NT2/D1 (cell line): ENCODE measurements around the gene RAB28.

ENCODE experiments used
- DNase-seq: peaks from one replicate; pipeline ENCODE4 v3.0.0-alpha.2; 2011; ENCODE audit warnings: low read depth, low spot score
- H3K27me3 ChIP-seq: 2 replicates; pipeline ENCODE4 v1.6.0; 2011; ENCODE audit warnings: mild to moderate bottlenecking; ENCODE audit not compliant: insufficient read length, insufficient read depth
- H3K36me3 ChIP-seq: 2 replicates; pipeline ENCODE4 v1.6.1; 2011; ENCODE audit warnings: mild to moderate bottlenecking, low read length, mixed read lengths; ENCODE audit not compliant: insufficient read depth, insufficient read length
- H3K4me1 ChIP-seq: 2 replicates; pipeline ENCODE4 v1.5.1; 2011; ENCODE audit not compliant: insufficient read depth, insufficient read length
- H3K4me3 ChIP-seq: 2 replicates; pipeline ENCODE4 v1.5.1; 2011; ENCODE audit warnings: low read depth; ENCODE audit not compliant: insufficient read length
- H3K9ac ChIP-seq: 2 replicates; pipeline ENCODE4 v1.6.0; 2011; ENCODE audit warnings: low read depth; ENCODE audit not compliant: insufficient read length
- H3K9me3 ChIP-seq: 2 replicates; pipeline ENCODE4 v1.5.1; 2011; ENCODE audit warnings: mild to moderate bottlenecking, low read length; ENCODE audit not compliant: insufficient read depth
- SUZ12 ChIP-seq: IDR thresholded peaks from 2 replicates; pipeline ENCODE4 v1.6.1; 2011; ENCODE audit not compliant: insufficient read length, insufficient read depth; ENCODE audit errors: extremely low read depth
- YY1 ChIP-seq: IDR thresholded peaks from 2 replicates; pipeline ENCODE4 v1.6.1; 2011; ENCODE audit not compliant: insufficient read length, insufficient read depth
- ZNF274 ChIP-seq: IDR thresholded peaks from 2 replicates; pipeline ENCODE4 v1.6.1; 2011; ENCODE audit warnings: mild to moderate bottlenecking, low read depth, low read length

The RAB28 gene

DNA sequence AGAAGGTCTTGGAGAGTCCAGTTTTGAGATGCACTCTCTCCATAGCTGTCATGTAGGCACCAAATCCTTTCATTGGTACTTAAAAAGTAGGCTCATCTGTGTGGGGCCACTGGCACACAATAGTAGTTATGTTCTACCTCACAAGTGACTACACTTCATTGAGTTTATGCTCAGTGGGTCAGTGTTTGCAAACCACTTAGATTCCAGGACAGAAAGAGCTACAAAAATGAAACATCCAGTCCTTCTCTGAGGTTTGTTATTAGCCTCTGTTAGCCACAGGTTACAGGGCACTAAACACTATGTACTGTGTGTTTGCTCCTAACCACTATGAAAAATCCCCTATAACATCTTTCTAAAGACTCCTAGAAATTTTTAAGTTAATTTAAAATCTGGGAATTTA lies 13.8 kb downstream of the RAB28 start:
- peaks cover 3% of the 10 kb centered on the region for H3K36me3 ChIP-seq
- no peak overlapping the region for H3K9ac ChIP-seq
- no peaks in the 10 kb centered on the region for H3K4me1 ChIP-seq
- TF ChIP-seq SUZ12 (no peak), YY1 (no peak), ZNF274 (no peak)
- H3K27me3 ChIP-seq, result no peaks in the 10 kb centered on the region
- DNase-seq, result no peak
- no peak overlapping the region for H3K4me3 ChIP-seq
- H3K9me3 ChIP-seq, result no peaks in the 10 kb centered on the region

- peaks cover 7% of the 10 kb centered on the region for H3K36me3 ChIP-seq
- H3K9me3 ChIP-seq, result no peaks in the 10 kb centered on the region
- H3K9ac ChIP-seq, result no peak overlapping the region
- H3K4me1 ChIP-seq, result no peaks in the 10 kb centered on the region
- H3K4me3 ChIP-seq, result no peak overlapping the region
- DNase-seq, result no peak
- no peak for TF ChIP-seq YY1
- TF ChIP-seq SUZ12, result no peak
- no peak for TF ChIP-seq ZNF274
- H3K27me3 ChIP-seq, result no peaks in the 10 kb centered on the region
Observed at GRCh38 chr4:13464973-13465372, 19.2 kb downstream of the RAB28 start.

- Histone ChIP-seq H3K9me3 (no peaks in the 10 kb centered on the region), H3K9ac (no peak overlapping the region), H3K36me3 (peaks cover 8% of the 10 kb centered on the region), H3K4me3 (no peak overlapping the region), H3K27me3 (no peaks in the 10 kb centered on the region), H3K4me1 (no peaks in the 10 kb centered on the region)
- DNase-seq, result no peak
- no peak for TF ChIP-seq ZNF274
- no peak for TF ChIP-seq SUZ12
- TF ChIP-seq YY1, result no peak
Observed at GRCh38 chr4:13464543-13464942, 19.6 kb downstream of the RAB28 start.

DNA sequence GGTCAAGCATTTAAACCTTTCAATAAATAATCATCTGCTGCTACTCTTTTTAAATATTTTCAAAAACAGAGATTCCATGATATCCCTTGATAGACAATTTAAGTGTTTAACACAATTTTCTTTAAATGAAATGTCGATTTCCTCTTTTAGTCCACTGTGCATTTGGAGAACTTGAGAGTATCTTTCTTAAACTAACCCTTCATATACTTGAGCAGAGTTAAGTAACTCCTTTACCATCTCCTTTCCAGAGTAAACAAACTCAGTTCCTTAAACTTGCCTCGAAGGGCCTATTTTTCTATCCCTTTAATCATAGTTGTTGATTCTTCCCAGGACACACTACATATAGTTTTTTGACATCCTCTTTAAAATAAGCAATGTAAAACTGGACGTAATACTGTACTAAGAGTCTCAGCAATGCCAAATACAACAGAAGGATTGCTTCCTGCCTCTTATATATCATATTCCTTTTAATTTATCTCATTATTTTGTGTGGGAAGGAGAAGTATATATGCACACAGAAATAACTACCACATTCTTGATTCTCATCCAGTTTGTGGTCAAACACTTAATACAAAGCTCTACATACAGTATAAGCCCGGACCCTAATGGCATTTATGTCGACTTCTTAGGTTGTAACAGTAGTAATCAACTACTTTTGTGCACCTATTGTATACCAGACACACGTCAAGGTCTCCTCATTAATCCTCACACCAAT lies 22.8 kb downstream of the RAB28 start:
- Histone ChIP-seq H3K27me3 (no peaks in the 10 kb centered on the region), H3K9me3 (no peaks in the 10 kb centered on the region), H3K4me1 (no peaks in the 10 kb centered on the region), H3K36me3 (peaks cover 14% of the 10 kb centered on the region), H3K4me3 (no peak overlapping the region), H3K9ac (no peak overlapping the region)
- no peak for DNase-seq
- TF ChIP-seq YY1 (no peak), SUZ12 (no peak), ZNF274 (no peak)

DNA sequence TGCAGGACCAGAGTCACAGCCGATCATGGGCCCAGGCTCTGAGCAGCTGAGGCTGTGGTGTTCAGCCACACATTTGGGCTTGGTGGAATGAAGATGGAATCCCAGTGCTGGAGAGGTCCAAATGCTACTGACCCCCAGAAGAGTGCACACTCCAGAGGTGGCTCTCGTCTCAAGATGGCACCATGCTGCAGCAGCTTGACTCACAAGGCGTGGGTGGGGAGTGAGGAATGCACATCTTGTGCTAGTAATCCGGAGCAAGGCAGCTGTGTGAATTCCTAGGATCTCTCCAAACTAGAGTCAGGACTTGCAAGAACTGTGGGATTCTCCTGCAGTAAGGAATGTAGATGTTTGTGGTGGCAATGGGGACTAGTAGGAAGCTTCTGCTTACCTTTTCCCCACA lies 28.7 kb downstream of the RAB28 start:
- H3K36me3 ChIP-seq, result peaks cover 26% of the 10 kb centered on the region
- no peak overlapping the region for H3K4me3 ChIP-seq
- H3K9ac ChIP-seq, result no peak overlapping the region
- TF ChIP-seq SUZ12 (no peak), YY1 (no peak), ZNF274 (no peak)
- no peaks in the 10 kb centered on the region for H3K4me1 ChIP-seq
- H3K27me3 ChIP-seq, result no peaks in the 10 kb centered on the region
- no peaks in the 10 kb centered on the region for H3K9me3 ChIP-seq
- no peak for DNase-seq

DNA sequence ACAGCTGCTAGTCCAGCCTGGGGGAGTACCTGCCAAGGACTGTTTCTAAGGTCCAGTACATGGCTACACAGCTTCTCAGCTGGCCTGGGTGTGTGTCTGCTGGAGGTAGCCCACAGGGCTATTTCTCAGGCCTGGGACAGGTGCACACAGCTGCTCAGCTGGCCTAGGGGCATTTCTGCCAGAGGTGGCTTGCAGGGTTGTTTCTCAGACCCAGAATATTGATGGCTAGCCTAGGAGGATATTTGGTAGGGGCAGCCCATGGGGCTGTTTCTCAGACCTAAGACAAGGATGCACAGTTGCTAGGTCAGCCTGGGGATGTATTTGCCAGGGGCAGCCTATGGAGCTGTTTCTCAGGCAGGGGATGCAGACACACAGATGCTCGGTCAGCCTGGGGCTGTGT lies 29.4 kb downstream of the RAB28 start:
- H3K27me3 ChIP-seq, result no peaks in the 10 kb centered on the region
- H3K4me3 ChIP-seq, result no peak overlapping the region
- no peaks in the 10 kb centered on the region for H3K4me1 ChIP-seq
- H3K9ac ChIP-seq, result no peak overlapping the region
- no peaks in the 10 kb centered on the region for H3K9me3 ChIP-seq
- TF ChIP-seq ZNF274 (no peak), SUZ12 (no peak), YY1 (no peak)
- no peak for DNase-seq
- peaks cover 21% of the 10 kb centered on the region for H3K36me3 ChIP-seq

DNA sequence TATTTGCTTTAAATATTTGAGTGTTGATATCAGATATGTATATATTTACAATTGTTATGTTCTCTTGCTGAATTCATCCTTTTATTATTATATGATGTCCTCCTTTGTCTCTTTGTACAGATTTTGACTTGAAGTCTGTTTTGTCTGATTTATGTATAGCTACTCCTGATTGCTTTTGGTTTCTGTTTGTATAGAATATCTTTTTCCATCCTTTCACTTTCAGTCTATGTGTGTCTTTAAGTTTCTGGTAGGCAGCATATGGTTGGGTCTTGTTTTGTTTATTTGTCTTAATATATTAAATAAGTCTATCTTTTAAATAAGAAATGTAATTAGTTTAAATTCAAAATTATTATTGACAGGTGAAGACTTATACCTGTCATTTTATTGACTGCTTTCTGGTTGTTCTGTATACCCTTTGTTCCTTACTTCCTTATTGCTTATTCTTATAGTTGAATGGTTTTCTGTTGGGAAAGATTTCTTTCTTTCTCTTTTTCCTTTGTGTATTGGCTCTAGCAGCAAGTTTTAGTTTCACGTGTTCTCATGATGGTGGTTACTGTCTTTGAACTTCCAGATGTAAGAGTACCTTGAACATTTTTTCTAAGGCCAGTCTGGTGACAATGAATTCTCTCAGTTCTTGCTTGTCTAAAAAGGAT lies 31.1 kb downstream of the RAB28 start:
- no peaks in the 10 kb centered on the region for H3K9me3 ChIP-seq
- no peak for TF ChIP-seq ZNF274
- TF ChIP-seq SUZ12, result no peak
- no peak for TF ChIP-seq YY1
- H3K4me1 ChIP-seq, result no peaks in the 10 kb centered on the region

More for the DNA sequence above, 31.1 kb downstream of the RAB28 start:
- no peak overlapping the region for H3K4me3 ChIP-seq
- H3K27me3 ChIP-seq, result no peaks in the 10 kb centered on the region
- H3K9ac ChIP-seq, result no peak overlapping the region
- H3K36me3 ChIP-seq, result peaks cover 15% of the 10 kb centered on the region
- DNase-seq, result no peak
